HS-27A (cell line): ENCODE measurements around the gene FARP1.

Experiments
- DNase-seq: peaks from one replicate; pipeline ENCODE4 v3.0.0-alpha.2; 2012; ENCODE audit warnings: low read depth, missing footprints

FARP1 gene

GRCh38 chr13:98443800-98444325 is 301.0 kb downstream of the FARP1 start:
- DNase-seq: no peak

GRCh38 chr13:98444381-98444780 is 301.5 kb downstream of the FARP1 start:
- no peak for DNase-seq

- DNase-seq: no peak
Measured at GRCh38 chr13:98445340-98446233, 302.7 kb downstream of the FARP1 start.

GRCh38 chr13:98446234-98446621 is 303.3 kb downstream of the FARP1 start:
- no peak for DNase-seq

- no peak for DNase-seq
Measured at GRCh38 chr13:98447130-98447529, 304.2 kb downstream of the FARP1 start.

- no peak for DNase-seq
Measured at GRCh38 chr13:98447881-98448641, 305.2 kb downstream of the FARP1 start.

- no peak for DNase-seq
Measured at GRCh38 chr13:98448642-98448928, 305.7 kb downstream of the FARP1 start.

- DNase-seq: no peak
Measured at GRCh38 chr13:98449273-98449672, 306.4 kb downstream of the FARP1 start.

GRCh38 chr13:98450026-98450425 is 307.1 kb downstream of the FARP1 start:
- DNase-seq: no peak

GRCh38 chr13:98450539-98451111 is 307.7 kb downstream of the FARP1 start:
- DNase-seq: no peak

GRCh38 chr13:98451676-98452470 is 309.0 kb downstream of the FARP1 start:
- no peak for DNase-seq

GRCh38 chr13:98452851-98453843 is 310.3 kb downstream of the FARP1 start:
- no peak for DNase-seq

GRCh38 chr13:98454389-98454881 is 311.5 kb downstream of the FARP1 start:
- DNase-seq: peak; percentile 64

GRCh38 chr13:98456413-98456845 is 313.5 kb downstream of the FARP1 start:
- no peak for DNase-seq

- DNase-seq: no peak
Measured at GRCh38 chr13:98457053-98457452, 314.2 kb downstream of the FARP1 start.

GRCh38 chr13:98458431-98458830 is 315.5 kb downstream of the FARP1 start:
- DNase-seq: no peak

- no peak for DNase-seq
Measured at GRCh38 chr13:98459171-98459681, 316.3 kb downstream of the FARP1 start.

- no peak for DNase-seq
Measured at GRCh38 chr13:98459721-98460370, 317.0 kb downstream of the FARP1 start.

GRCh38 chr13:98460516-98460915 is 317.6 kb downstream of the FARP1 start:
- no peak for DNase-seq
